Stimulated activated CD4-positive, alpha-beta T cell treated with anti-CD3 and anti-CD28 coated beads, Interleukin-2, amount 100 ng/mL, for 24 hours (primary cell): ENCODE results near the gene FBXL7.

ENCODE experiments used
- DNase-seq, 2 donors: peaks; one replicate each; pipeline ENCODE4 v3.0.0-alpha.2; 2020

Gene FBXL7

DNA sequence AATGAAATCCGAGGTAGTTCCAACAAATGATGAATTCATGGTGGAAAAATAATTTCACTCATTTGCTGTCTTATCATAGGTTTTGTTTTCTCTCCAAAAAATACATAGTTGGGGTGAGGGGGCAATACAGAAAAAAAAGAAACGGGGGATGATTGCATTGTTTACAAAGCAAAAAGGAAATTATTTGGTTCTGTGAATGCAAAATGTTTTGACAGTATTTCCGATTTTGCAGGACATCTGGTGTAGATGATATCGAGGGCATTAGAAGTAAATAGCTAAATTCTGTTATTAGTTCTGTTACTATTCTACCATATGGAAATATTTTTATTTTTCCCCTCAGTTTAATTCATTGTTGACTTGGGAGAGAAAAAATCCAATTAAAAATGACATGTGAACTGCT lies 477.9 kb downstream of the FBXL7 start:
- no peak for DNase-seq

DNA sequence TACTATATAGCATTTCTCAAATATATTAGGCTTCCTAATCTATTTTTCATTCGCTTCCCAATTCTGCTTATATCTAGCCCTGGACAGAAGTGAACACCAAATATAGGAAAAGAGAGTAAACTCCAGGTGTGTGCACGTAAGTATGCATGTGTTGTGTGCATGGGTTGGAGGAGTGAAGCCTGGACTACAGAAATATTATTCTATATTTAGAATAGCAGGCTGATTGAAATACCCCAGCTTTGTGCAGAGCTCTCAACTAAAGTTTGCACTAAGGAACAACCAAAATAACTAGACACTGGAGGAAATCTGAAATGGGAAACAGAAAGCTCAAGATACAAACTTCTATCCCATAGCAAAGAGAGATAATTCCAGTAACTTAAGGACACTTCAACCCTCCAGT lies 480.9 kb downstream of the FBXL7 start:
- DNase-seq: no peak

DNA sequence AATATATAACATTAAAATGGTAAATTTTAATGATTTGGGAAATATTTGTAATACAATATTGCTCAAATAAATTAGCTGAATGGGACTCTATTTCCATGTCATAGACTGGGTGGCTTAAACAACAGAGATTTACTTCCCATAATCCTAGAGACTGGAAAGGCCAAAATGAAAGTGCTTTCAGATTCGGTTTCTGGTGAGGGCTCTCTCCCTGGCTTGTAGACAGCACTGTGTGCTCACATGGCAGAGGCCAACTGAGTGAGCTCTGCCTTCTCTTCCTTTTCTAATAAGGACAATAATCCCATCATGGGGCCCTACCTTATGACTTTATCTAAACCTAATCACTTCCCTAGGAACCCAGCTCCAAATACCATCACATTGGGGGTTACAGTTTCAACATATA lies 483.4 kb downstream of the FBXL7 start:
- no peak for DNase-seq
